DMS 273 (cell line): ENCODE data around the gene PRELID1.

Experiments used
- DNase-seq: peaks from one replicate; lab custom pipeline; 2025; ENCODE audit not compliant: unreplicated experiment; lab: John Stamatoyannopoulos, UW

The PRELID1 gene

DNA sequence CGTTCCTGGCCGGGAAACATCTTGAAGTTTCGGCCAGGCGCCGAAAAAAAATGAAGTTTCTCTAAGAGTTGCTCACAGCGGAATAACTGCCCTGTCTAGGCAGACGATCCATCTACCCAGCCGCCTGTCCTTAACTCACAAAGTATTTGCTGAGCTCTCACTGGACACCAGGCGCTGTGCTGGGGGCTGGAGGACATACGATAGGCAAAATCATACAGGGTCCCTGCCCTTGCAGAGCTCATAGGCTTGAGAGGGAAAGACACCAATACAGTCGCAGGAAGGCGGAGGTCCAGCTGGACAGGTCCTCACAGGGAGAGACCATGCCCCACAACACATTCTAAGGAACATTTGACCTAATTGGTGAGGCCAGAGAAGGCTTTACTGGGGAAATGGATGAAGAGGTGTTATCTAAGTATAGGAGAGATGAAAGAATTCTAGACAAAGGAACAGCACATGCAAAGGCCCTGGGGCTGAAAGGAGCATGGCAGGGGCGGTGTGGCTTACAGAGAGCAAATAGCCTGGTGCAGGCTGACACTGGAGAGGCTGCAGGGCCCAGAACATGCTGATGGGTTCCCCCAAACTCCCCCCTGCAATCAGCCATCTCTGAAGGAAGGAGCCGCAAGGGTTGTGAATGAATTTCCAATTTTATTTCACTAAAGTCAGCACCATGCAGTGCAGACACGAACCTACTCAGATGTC, 10.1 kb downstream of the PRELID1 start:
- DNase-seq: no peak

DNA sequence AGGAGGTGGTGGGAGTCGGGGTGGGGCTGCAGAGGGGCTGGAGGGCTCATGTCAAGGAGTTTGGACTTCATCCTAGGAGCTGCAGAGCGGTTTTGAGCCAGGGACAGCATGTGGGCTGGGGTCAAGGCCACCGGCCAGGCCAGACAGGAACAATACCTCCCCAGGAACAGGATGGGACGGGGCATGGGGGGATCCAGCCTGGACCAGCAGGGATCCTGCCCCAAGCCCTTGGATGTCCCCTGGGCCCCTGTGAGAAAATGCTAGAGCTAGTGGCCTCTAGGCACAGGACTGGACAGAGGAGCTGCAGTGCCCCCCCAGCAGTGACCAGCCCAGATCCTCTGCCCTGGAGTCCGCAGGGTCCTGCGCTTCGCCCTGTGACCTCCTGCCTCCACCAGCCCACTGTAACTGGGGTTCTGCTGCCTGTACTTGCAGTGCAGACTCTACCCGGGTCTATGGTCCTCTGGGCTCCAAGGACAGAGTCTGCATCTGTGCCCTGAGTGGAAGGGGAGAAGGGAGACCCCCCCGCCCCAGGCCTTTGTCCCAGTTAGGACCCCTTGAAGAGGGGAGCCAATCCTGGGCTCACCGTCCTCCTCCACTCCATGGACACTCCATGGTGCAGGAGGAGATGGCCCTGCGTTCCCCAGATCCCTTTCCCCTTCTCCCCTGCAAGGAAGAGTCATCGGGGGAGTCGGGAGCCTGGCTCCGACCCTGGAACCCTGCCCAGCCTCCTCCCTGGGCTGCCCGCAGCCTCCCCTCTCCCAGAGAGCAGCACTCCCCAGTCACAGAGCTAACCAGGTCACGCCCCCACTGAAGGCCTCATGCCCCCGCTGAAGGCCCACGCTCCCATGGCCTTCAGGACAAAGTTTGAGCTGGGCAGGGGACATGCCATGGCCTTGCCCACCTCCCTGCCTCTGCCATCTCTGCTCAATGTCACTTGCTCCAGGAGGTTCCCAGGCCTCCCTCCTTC, 11.1 kb downstream of the PRELID1 start:
- DNase-seq: no peak

- no peak for DNase-seq
These were observed 11.8 kb downstream of the PRELID1 start for GRCh38 chr5:177315411-177315810.

DNA sequence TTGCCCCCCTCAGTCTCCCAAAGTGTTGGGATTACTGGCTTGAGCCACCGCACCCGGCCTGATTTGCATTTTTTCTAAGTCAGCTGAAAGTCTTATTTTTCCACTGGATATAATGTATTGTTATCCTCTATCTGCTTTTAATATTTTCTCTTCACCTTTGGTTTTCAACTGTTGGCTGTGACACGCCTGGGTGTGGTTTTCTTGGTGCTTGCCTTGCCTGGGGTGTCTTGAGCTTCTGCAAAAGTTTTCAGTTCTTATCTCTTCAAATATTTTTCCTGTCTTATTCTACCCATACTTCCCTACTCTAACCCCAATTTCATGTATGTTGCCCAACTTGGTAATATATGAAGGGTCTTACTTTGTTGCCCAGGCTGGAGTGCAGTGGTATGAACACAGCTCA, 12.4 kb downstream of the PRELID1 start:
- DNase-seq: no peak

GRCh38 chr5:177317959-177318377, 14.4 kb downstream of the PRELID1 start:
- peak; percentile 89 for DNase-seq

DNA sequence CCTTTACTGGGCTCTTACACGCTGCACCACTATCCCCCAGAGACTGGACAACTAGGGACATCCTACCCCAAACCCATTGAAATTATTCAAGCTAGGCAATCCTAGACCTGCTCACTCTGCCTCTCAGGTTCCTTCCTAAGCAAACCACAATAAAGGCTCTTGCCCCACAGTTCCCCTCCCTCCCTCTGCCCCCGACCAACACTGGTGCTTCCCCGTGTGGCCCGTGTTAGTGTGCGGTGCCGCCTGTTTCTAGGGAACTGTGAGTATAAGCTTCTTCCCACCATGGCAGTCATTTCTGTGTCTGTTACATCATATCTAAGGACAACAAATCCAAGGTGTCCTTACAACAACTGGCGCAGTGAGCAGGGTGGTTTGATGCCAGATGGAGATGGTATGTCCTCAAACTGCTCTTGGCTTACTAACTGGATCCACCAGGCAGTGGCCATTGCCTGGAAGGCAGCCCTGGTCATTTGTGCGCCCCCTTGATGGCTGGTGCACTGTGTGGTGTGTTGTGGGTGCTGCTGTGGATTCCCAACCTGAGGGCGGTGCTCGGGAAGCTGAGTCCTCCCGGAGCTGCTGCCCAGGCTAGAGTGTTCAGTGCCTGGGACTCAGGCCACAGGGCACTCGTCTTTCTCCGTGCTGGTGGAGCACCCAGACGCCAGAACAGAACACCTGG, 16.5 kb downstream of the PRELID1 start:
- DNase-seq: no peak

DNA sequence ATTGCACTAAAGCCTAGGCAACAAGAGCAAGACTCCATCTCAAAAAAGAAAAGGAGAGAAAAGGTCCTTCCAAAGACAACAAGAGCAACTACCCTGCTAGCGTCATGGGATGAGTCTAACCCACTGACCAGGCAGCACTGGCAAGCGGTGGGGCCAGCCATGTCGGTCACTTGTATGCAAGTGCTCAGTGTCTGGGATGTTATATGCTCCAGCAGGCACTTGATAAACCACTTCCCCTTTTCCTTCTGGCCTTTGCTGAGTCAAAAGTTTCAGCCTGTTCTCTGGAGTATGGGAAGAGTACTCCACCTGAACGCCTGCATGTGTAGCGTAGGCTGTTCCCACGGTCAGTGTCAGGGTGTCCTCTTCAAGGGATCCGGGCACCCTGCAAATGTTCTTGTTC, 17.3 kb downstream of the PRELID1 start:
- DNase-seq: no peak

- no peak for DNase-seq
These were observed 22.3 kb downstream of the PRELID1 start for GRCh38 chr5:177325868-177326381.

DNA sequence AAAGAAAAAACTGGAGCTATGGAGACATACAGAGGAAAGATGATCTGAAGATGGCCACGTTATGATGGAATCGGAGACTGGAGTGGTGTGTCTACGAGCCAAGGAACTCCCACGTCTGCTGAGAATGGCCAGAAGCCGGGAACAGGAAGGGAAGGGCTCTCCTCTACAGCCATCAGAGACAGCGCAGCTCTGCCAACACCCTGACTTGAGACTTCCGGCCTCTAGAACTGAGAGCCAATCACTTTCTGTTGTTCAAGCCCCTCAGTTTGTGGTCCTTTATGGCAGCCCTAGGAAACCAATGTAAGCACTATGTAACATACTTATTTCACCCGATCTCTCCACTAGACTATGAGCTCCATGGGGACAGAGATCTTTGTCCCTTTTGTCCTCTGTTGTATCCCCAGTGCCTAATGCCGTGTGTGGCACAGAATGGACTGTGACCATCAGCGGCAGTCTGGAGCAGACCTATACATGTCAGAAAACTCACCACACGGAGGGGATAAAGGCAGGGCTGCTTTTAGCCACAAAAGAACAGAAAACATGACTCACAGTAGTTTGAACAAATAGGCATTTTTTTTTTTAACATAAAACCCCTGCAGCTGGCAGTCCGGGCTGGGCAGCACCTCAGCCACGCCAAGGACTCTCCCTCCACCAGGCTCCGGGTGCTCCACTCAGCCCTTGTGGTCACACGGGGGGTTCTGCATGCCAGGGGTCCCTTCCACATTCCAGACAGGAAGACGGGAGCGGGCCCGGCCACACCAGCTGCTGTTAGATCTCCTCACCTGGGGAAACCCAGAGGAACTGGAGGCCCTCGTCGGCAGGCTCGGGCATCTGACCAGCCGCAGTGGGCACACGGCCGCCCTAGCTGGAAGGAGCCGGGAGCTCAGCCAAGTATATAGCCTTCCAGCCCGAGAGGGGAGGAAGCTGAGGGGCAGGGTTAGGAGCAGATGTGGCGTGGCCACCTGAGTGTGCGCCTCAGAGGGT, 24.2 kb downstream of the PRELID1 start:
- no peak for DNase-seq

GRCh38 chr5:177328545-177329231, 25.1 kb downstream of the PRELID1 start:
- DNase-seq: no peak

GRCh38 chr5:177329883-177330282, 26.3 kb downstream of the PRELID1 start:
- no peak for DNase-seq

- no peak for DNase-seq
These were observed 27.6 kb downstream of the PRELID1 start for GRCh38 chr5:177330991-177331842.

DNA sequence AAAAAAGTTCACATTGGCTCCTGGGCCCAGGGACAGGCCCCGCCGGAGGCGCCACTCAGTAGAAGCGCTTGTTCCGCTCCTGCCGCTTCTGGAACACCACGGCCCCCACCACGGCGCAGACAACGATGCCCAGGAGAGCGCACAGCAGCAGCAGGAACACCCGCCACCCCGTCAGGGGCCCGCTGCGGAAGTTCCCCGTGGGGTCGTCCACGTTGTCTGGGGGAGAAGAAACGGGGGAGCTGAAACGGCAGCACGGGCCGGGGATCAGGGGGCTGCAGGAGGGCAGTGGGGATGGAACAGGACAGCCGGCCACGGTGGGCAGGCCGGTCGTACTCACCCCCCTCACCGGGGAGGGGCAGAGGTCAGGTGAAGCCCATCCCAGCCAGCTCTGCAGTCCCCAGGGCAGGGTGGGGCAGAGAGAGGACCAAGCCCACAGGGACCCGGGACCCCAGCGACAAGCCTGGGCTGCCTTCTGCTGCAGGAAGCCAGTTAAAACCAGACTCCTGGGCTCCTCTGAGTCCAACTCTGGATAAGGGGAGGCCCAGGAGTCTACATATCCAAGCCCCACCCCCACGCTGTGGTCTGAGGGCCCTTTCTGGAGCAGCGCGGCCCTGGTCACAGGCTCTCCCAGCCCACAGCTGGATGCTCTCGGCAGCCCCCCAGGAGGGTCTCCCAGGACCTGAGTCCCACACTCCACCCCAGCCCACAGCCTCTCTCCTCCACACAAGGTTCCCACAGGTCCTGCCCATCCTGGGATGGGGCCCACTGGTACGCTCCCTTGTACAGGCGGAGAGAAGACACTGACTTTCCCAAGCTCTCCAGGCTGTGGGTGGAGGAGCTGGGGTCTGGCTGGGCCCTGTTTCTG, 28.7 kb downstream of the PRELID1 start:
- no peak for DNase-seq

DNA sequence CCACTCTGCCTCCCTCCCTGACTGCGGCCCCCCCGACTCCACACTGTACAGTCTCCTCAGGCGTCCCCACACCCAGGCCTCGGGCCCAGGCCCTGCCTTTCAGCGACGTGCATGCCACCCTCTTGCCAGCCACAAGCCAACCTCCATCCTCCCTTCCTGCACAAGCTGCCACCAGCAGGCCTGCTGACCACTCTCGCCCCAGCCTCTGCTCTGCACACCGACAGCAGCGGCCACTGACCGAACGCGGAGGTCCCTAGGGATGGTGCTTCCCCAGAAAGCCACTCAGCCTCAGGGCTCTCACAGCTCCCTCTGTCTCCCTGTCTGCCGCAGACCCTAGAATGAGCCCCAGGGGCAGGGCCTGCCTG, 29.3 kb downstream of the PRELID1 start:
- no peak for DNase-seq

GRCh38 chr5:177333420-177334154, 30.0 kb downstream of the PRELID1 start:
- DNase-seq: no peak

- DNase-seq: no peak
These were observed 30.6 kb downstream of the PRELID1 start for GRCh38 chr5:177334155-177334551.
